ENCODE data around the gene MEPCE.

The MEPCE gene

GRCh38 chr7:100433592-100434296, 4.1 kb downstream of the MEPCE start:
- Histone ChIP-seq H3K4me1 (ENCODE audit: control extremely low read depth in 1 of 4, control insufficient read depth in 4 of 4, insufficient read depth in 4 of 4, low read length in 3 of 4) (peaks cover 9 to 53% (median 46%) of the 10 kb centered on the region in 4 experiments), H3K36me3 (ENCODE audit: control insufficient read depth in 4 of 4, insufficient read depth in 4 of 4, low read length in 3 of 4) (peaks cover 3 to 46% (median 29%) of the 10 kb centered on the region in 4 experiments), H3K4me3 (ENCODE audit: control insufficient read depth in 1 of 7, extremely low read depth in 1 of 7, insufficient read depth in 4 of 7, low read depth in 2 of 7, low read length in 6 of 7) (no peak overlapping the region), H3K27me3 (replicated peaks in 2 of 5; ENCODE audit: control insufficient read depth in 4 of 5, insufficient read depth in 5 of 5, low read length in 4 of 5) (no peaks in the 10 kb centered on the region), H3K9me3 (ENCODE audit: control extremely low read depth in 1 of 5, control insufficient read depth in 4 of 5, insufficient read depth in 2 of 5, low read depth in 1 of 5, low read length in 4 of 5) (no peaks in the 10 kb centered on the region), H3K27ac (ENCODE audit: insufficient read depth in 1 of 2, low read depth in 1 of 2, low read length in 2 of 2, poor library complexity in 1 of 2, severe bottlenecking in 2 of 2) (peak overlapping the region in 1 of 2 experiments; percentile 55)
- ChIA-PET POLR2A (no interaction called here), CTCF (interaction anchor here (2.4 to 20.5 kb wide), 2 partner anchors 10 to 20 kb away, joined by 8 to 160 read pairs; no protein-coding TSS in a partner anchor)
- 94% methylated on average over 6 of the region's 10 CpGs for WGBS (ENCODE audit: insufficient coverage)
- DNase-seq = no peak

GRCh38 chr7:100434297-100435144, 4.9 kb downstream of the MEPCE start:
- peak overlapping the region in 6 of 7 experiments; percentile 81 to 93 (median 88) for H3K4me3 ChIP-seq (ENCODE audit: control insufficient read depth in 1 of 7, extremely low read depth in 1 of 7, insufficient read depth in 4 of 7, low read depth in 2 of 7, low read length in 6 of 7)
- ChIA-PET CTCF (interaction anchor here (2.4 to 20.5 kb wide), 2 partner anchors 10 to 19 kb away, joined by 8 to 160 read pairs; no protein-coding TSS in a partner anchor), POLR2A (interaction anchor here (1.1 kb wide), 1 partner anchor 9 kb away, joined by 10 read pairs; no protein-coding TSS in a partner anchor)
- H3K36me3 ChIP-seq (ENCODE audit: control insufficient read depth in 4 of 4, insufficient read depth in 4 of 4, low read length in 3 of 4) = peaks cover 3 to 46% (median 29%) of the 10 kb centered on the region in 4 experiments
- peak overlapping the region; percentile 88 to 94 for H3K27ac ChIP-seq (ENCODE audit: insufficient read depth in 1 of 2, low read depth in 1 of 2, low read length in 2 of 2, poor library complexity in 1 of 2, severe bottlenecking in 2 of 2)
- no peaks in the 10 kb centered on the region for H3K27me3 ChIP-seq (replicated peaks in 2 of 5; ENCODE audit: control insufficient read depth in 4 of 5, insufficient read depth in 5 of 5, low read length in 4 of 5)
- H3K4me1 ChIP-seq (ENCODE audit: control extremely low read depth in 1 of 4, control insufficient read depth in 4 of 4, insufficient read depth in 4 of 4, low read length in 3 of 4) = peaks cover 9 to 53% (median 45%) of the 10 kb centered on the region in 4 experiments
- WGBS (ENCODE audit: insufficient coverage) = 93% methylated on average over 16 of the region's 22 CpGs
- H3K9me3 ChIP-seq (ENCODE audit: control extremely low read depth in 1 of 5, control insufficient read depth in 4 of 5, insufficient read depth in 2 of 5, low read depth in 1 of 5, low read length in 4 of 5) = no peaks in the 10 kb centered on the region
- no peak for DNase-seq

- Histone ChIP-seq H3K4me3 (ENCODE audit: control insufficient read depth in 1 of 7, extremely low read depth in 1 of 7, insufficient read depth in 4 of 7, low read depth in 2 of 7, low read length in 6 of 7) (peak overlapping the region; percentile 81 to 96 (median 89)), H3K27me3 (replicated peaks in 2 of 5; ENCODE audit: control insufficient read depth in 4 of 5, insufficient read depth in 5 of 5, low read length in 4 of 5) (no peaks in the 10 kb centered on the region), H3K36me3 (ENCODE audit: control insufficient read depth in 4 of 4, insufficient read depth in 4 of 4, low read length in 3 of 4) (peaks cover 3 to 46% (median 29%) of the 10 kb centered on the region in 4 experiments), H3K4me1 (ENCODE audit: control extremely low read depth in 1 of 4, control insufficient read depth in 4 of 4, insufficient read depth in 4 of 4, low read length in 3 of 4) (peaks cover 9 to 49% (median 42%) of the 10 kb centered on the region in 4 experiments), H3K9me3 (ENCODE audit: control extremely low read depth in 1 of 5, control insufficient read depth in 4 of 5, insufficient read depth in 2 of 5, low read depth in 1 of 5, low read length in 4 of 5) (no peaks in the 10 kb centered on the region), H3K27ac (ENCODE audit: insufficient read depth in 1 of 2, low read depth in 1 of 2, low read length in 2 of 2, poor library complexity in 1 of 2, severe bottlenecking in 2 of 2) (peak overlapping the region; percentile 88 to 94)
- ChIA-PET POLR2A (interaction anchor here (0.7 to 1.1 kb wide), 4 partner anchors 8 to 44 kb away, joined by 3 to 10 read pairs (median 3); partner anchors contain the start of gene TSC22D4), CTCF (interaction anchor here (1.0 to 20.5 kb wide), 3 partner anchors 8 to 18 kb away, joined by 4 to 160 read pairs (median 8); no protein-coding TSS in a partner anchor)
- WGBS (ENCODE audit: insufficient coverage) = 2% methylated on average over 64 of the region's 81 CpGs
- DNase-seq = peak in 2 of 3 donors; percentile 43 to 47
Measured at GRCh38 chr7:100435401-100436304, 6.0 kb downstream of the MEPCE start.

- CTCF ChIA-PET = interaction anchor here (1.0 to 20.5 kb wide), 5 partner anchors 10 to 128 kb away, joined by 3 to 160 read pairs (median 5); no protein-coding TSS in a partner anchor
- POLR2A ChIA-PET = interaction anchor here (0.6 to 1.0 kb wide), 4 partner anchors 8 to 28 kb away, joined by 3 to 5 read pairs (median 3); no protein-coding TSS in a partner anchor
- Histone ChIP-seq H3K27ac (ENCODE audit: insufficient read depth in 1 of 2, low read depth in 1 of 2, low read length in 2 of 2, poor library complexity in 1 of 2, severe bottlenecking in 2 of 2) (peak overlapping the region in 1 of 2 experiments; percentile 94), H3K4me1 (ENCODE audit: control extremely low read depth in 1 of 4, control insufficient read depth in 4 of 4, insufficient read depth in 4 of 4, low read length in 3 of 4) (peaks cover 6 to 31% (median 25%) of the 10 kb centered on the region in 4 experiments), H3K9me3 (ENCODE audit: control extremely low read depth in 1 of 5, control insufficient read depth in 4 of 5, insufficient read depth in 2 of 5, low read depth in 1 of 5, low read length in 4 of 5) (no peaks in the 10 kb centered on the region), H3K4me3 (ENCODE audit: control insufficient read depth in 1 of 7, extremely low read depth in 1 of 7, insufficient read depth in 4 of 7, low read depth in 2 of 7, low read length in 6 of 7) (peak overlapping the region in 1 of 7 experiments; percentile 45), H3K36me3 (ENCODE audit: control insufficient read depth in 4 of 4, insufficient read depth in 4 of 4, low read length in 3 of 4) (peaks cover 3 to 29% (median 24%) of the 10 kb centered on the region in 4 experiments), H3K27me3 (replicated peaks in 2 of 5; ENCODE audit: control insufficient read depth in 4 of 5, insufficient read depth in 5 of 5, low read length in 4 of 5) (no peaks in the 10 kb centered on the region)
- DNase-seq = no peak
- 96% methylated on average over 20 of the region's 28 CpGs for WGBS (ENCODE audit: insufficient coverage)
Measured at GRCh38 chr7:100437150-100438100, 7.8 kb downstream of the MEPCE start.

- Histone ChIP-seq H3K9me3 (ENCODE audit: control extremely low read depth in 1 of 5, control insufficient read depth in 4 of 5, insufficient read depth in 2 of 5, low read depth in 1 of 5, low read length in 4 of 5) (no peaks in the 10 kb centered on the region), H3K36me3 (ENCODE audit: control insufficient read depth in 4 of 4, insufficient read depth in 4 of 4, low read length in 3 of 4) (peaks cover 3 to 21% (median 17%) of the 10 kb centered on the region in 4 experiments), H3K27me3 (replicated peaks in 2 of 5; ENCODE audit: control insufficient read depth in 4 of 5, insufficient read depth in 5 of 5, low read length in 4 of 5) (no peaks in the 10 kb centered on the region), H3K4me1 (ENCODE audit: control extremely low read depth in 1 of 4, control insufficient read depth in 4 of 4, insufficient read depth in 4 of 4, low read length in 3 of 4) (peaks cover 6 to 30% (median 20%) of the 10 kb centered on the region in 4 experiments), H3K4me3 (ENCODE audit: control insufficient read depth in 1 of 7, extremely low read depth in 1 of 7, insufficient read depth in 4 of 7, low read depth in 2 of 7, low read length in 6 of 7) (no peak overlapping the region), H3K27ac (ENCODE audit: insufficient read depth in 1 of 2, low read depth in 1 of 2, low read length in 2 of 2, poor library complexity in 1 of 2, severe bottlenecking in 2 of 2) (no peak overlapping the region)
- POLR2A ChIA-PET = no interaction called here
- CTCF ChIA-PET = interaction anchor here (1.1 to 20.5 kb wide), 4 partner anchors 9 to 127 kb away, joined by 3 to 160 read pairs (median 6); no protein-coding TSS in a partner anchor
- no peak for DNase-seq
- WGBS (ENCODE audit: insufficient coverage) = 22% methylated on average over 1 of the region's 2 CpGs
Measured at GRCh38 chr7:100438172-100438571, 8.5 kb downstream of the MEPCE start.

Measured in common myeloid progenitor, CD34-positive (primary cell).